Breast epithelium (tissue), 3 donors: Measurements from ENCODE around the gene SH3TC1.

ENCODE experiments used
- POLR2A ChIP-seq: fragments of 450-650 bp; IDR thresholded peaks from one replicate; pipeline ENCODE4 v1.6.1; 2016; ENCODE audit warnings: antibody characterized with exemption, mild to moderate bottlenecking, moderate library complexity
- POLR2AphosphoS5 ChIP-seq, 3 donors: sonication (generic); formaldehyde crosslinking; IDR thresholded peaks; one replicate each; pipeline ENCODE4 v1.6.1; 2017; ENCODE audit warnings: antibody characterized with exemption in 3 of 3
- TF ChIP-seq, protein P1 (sequence below), 3 donors: fragments of 450-650 bp; IDR thresholded peaks; one replicate each; pipeline ENCODE4 v1.5.1; 2016 to 2017; ENCODE audit warnings: antibody characterized with exemption in 3 of 3, mild to moderate bottlenecking in 3 of 3, moderate library complexity in 3 of 3

DNA sequence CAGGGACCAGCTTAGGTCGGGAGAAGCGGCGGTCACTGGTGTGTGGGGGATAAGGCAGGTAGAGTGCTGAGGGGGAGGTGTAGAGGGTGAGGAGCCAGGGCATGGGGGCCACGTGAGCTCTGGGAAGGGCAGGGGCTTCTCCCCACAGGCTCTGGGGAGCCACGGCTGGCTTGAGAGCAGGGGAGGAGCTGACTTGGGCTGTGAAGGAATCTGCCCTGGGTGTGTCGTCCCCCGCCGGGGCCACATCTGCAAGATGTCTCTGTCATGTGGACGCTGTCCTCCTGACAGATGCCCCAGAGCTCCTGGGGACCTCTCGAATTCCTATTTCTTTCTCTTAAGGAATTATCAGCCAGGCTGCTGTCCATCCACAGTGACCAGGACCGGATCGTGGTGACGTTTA is 15.0 kb downstream of the SH3TC1 start:
- no peak for TF ChIP-seq POLR2A
- TF ChIP-seq, protein P1, sequence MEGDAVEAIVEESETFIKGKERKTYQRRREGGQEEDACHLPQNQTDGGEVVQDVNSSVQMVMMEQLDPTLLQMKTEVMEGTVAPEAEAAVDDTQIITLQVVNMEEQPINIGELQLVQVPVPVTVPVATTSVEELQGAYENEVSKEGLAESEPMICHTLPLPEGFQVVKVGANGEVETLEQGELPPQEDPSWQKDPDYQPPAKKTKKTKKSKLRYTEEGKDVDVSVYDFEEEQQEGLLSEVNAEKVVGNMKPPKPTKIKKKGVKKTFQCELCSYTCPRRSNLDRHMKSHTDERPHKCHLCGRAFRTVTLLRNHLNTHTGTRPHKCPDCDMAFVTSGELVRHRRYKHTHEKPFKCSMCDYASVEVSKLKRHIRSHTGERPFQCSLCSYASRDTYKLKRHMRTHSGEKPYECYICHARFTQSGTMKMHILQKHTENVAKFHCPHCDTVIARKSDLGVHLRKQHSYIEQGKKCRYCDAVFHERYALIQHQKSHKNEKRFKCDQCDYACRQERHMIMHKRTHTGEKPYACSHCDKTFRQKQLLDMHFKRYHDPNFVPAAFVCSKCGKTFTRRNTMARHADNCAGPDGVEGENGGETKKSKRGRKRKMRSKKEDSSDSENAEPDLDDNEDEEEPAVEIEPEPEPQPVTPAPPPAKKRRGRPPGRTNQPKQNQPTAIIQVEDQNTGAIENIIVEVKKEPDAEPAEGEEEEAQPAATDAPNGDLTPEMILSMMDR (IDR thresholded peaks at IDR 0.05): no peak
- no peak for TF ChIP-seq POLR2AphosphoS5 (IDR thresholded peaks at IDR 0.05)
